ENCODE data around the gene COL5A3.
A peak's percentile ranks its signal among the peaks of the same experiment; 100 is the strongest.
"Not testable (repeated sequence)": the region's sequence is repeated elsewhere in the genome, so short reads cannot be mapped to it uniquely, and the experiment has no call there.

COL5A3 gene

DNA sequence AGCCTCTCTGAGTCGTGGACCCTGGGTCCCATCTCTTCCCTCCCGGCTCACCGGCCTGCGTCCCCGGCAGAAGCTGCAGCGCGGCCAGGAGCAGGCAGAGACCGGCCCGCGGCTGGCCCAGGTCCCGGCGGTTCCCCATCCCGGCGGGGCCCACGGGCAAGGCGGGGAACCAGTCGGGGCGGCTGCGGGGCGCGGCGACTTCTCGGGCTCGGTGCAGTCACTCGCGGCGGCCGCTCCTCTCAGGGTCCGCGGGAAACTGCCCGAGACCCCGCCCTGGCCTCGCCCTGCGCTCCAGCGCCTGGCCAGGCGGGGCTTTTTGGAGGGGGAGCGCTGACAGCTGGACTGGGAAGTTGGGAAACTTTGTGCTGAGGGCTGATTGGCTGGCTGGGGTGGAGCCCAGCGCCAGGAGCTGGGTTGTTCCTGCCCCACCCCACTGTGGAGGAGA is at the start of gene COL5A3:
TSS of gene COL5A3 (minus strand) at position 258 of the 445 bp plus-strand sequence. CDS start at position 139, 119 bp downstream.
- DNase-seq (ENCODE audit: low read depth) = no peak

DNA sequence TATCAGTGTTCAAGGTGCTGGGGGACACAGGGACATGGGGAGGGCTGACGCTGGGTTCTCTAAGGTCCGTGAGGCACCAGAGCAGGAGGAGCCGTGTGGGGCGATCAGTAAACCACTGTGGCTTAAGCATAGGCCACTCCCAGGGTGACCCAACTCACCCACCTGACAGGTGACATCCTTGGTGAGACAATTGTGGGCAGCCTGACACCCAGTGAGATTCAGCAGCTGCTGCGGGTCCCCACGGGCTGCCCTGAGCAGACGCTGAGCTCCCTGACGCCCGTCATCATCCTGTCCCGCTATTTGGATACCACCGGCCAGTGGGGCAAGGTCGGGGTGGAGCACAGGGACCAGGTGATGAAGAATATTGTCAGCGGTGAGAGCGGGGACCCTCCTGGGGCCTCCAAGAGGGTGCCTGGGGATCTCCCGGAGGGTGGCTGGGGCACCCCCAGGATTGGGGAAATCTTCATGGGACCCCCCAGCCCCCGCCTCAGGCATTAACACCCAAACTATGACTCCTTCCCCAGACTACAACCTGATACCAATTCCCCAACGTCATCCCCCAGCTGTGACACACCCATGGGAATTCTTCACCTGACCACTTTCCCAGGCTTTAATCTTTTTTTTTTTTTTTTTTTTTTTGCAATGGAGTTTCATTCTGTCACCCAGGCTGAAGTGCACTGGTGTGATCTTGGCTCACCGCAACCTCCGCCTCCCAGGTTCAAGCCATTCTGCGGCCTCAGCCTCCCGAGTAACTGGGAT is 42.5 kb upstream of the COL5A3 start:
- no peak for DNase-seq (ENCODE audit: low read depth)

DNA sequence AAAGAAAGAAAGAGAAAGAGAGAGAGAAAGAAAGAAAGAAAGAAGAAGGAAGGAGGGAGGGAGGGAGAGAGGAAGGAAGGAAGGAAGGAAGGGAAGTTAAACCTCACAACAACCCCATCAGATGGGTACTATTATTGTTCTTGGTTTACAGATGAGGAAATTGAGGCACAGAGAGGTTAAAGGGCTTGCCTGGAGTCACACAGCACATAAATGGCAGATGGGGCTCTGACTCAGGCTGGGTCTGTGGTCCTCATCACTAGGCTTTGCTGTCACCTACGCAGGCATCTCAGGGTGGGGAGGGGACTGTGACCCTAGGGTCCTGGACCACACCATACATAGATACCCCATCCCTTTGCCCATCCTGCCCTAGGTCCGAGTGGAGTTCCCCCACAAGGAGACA is 39.3 kb upstream of the COL5A3 start:
- DNase-seq (ENCODE audit: low read depth) = no peak

DNA sequence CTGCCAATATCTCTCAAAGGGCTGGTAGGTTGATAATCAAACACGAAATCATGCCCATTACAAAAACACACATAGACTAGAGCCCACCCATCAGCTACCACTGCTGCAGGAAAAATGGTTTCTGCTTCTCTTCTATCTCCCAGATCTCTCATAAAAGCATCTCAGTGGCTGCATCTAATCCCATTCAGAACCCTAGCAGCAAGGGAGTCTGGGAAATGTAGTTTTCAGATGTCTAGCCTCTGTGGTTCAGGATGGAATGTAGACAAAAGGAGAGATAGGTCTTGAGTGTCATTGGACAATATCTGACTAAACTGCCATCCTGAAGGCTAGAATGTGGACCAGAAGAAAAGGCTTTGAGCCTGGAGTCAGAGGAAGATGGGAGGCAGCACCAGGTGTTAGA is 35.1 kb upstream of the COL5A3 start:
- DNase-seq (ENCODE audit: low read depth) = no peak

DNA sequence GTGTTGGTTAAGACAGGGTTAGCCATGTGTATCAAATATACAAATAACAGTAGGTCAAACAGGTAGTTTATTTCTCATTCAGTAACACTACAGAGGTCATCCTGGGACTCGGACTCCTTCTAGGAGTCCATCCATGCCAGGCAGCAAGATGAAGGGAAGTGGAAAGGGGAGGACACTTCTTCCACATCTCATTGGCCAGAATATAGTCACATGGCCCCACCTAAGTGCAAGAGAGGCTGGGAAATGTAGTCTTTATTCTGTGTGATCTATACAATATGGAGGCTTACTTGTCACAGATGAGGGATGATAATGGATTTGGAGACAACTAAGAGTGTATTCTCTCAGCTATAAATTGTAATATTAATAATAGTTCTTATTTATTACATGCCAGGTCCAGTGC is 34.1 kb upstream of the COL5A3 start:
- no peak for DNase-seq (ENCODE audit: low read depth)

DNA sequence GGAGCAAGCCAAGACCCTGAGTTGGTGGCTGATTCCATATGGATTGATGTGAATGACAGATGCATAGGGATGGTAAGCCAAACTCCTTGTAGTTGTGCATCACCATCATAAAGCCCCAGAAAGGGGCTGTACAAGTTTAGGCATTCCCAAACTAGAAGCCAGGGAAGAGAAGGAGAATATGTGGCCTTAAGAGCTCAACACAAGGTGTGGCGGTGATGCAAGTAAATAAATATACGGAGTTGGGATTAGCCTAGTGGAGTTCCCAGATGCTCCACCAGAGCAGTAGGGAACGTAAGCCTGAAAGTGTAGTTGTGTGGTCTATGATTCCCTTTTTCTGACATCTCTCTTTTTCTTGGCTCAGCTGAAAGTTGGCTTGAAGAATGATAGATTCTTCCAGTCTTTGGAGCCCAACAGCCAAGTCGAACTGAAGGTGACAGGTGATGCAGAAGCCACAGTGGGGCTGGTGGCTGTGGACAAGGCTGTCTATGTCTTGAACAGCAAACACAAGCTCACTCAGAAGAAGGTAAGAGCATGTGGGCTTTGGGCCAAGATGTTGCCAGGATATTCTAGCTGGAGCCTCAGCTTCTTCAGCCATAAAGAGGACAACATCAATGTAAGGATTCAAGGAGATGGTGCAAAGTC is 33.1 kb upstream of the COL5A3 start:
- peak; percentile 17 for DNase-seq (ENCODE audit: low read depth)

DNA sequence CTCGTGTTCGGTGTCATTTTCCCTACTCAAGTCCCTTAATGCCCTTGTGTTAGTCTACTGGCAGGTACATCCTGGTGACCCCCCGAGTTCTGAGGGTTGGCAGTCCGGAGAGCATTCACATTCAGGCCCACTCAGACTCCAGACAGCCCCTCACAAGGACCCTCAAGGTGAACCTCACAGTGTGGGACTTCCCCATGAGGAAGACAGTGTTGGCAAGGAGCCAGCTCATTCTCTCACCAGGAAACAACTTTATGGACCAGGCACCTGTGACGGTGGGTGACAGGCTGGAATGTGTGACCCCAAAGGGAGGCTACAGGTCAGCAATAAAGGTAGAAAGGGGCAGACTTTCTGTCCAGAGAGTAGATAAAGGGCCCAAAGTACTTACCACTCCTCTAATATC is 27.5 kb upstream of the COL5A3 start:
- no peak for DNase-seq (ENCODE audit: low read depth)

DNA sequence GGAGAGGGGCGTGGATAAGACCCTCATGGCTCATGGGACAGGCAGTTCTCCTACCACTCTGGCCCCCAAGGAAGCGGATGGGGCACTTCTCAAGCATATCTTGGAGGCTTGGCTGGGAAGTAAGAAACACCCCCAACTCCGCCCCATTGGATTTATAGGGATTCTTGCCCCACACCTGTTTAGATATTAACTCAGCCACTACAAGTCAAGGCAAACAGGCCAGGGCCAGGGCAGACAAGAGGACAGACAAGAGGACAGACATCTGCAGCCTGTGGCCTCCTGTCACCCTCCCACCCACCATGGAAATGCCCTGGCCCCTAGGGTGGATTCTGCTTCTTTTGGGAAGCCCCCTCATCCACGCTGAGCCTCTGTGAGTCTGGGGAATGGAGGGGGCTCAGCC is 27.1 kb upstream of the COL5A3 start:
- no peak for DNase-seq (ENCODE audit: low read depth)

DNA sequence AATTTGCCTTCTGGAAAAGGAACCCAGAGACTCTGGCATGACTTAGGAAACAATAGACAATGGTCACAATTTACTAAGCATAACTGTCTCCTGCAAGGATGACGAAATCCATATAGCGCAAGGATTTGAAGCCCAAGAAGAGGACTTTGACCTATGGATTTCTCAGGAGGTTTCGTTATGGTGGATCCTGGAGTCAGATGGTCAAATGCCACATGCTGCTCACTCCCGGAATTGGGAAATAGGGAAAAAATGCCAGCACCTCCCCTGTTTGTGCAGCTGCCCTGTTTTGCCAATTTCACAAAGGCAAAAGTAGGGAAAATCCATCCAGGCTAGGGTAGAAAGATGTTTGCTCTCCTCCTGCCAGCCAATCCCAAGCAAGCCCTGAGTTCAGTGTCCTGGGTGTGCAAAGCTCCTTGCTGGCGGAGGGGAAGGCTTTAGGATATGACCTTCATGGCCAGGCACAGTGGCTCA is 26.3 kb upstream of the COL5A3 start:
- no peak for DNase-seq (ENCODE audit: low read depth)

DNA sequence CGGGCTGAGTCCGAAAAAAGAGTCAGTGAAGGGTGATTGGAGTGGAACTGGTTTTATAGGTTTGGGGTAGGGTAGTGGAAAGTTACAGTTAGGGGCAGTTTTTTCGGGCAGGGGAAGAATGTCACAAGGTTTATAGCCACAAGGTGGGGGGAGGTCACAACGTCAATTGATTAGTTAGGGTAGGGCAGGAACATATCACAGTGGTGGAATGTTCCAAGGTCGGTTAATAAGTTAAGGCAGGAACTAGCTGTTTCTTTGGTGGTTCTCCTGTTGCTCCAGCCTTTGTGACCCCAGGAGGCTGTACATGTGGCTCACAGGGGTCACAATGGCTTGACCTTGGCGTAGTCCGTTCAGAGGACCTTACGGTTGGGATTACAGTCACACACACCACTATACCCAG is 23.3 kb upstream of the COL5A3 start:
- DNase-seq (ENCODE audit: low read depth) = no peak

DNA sequence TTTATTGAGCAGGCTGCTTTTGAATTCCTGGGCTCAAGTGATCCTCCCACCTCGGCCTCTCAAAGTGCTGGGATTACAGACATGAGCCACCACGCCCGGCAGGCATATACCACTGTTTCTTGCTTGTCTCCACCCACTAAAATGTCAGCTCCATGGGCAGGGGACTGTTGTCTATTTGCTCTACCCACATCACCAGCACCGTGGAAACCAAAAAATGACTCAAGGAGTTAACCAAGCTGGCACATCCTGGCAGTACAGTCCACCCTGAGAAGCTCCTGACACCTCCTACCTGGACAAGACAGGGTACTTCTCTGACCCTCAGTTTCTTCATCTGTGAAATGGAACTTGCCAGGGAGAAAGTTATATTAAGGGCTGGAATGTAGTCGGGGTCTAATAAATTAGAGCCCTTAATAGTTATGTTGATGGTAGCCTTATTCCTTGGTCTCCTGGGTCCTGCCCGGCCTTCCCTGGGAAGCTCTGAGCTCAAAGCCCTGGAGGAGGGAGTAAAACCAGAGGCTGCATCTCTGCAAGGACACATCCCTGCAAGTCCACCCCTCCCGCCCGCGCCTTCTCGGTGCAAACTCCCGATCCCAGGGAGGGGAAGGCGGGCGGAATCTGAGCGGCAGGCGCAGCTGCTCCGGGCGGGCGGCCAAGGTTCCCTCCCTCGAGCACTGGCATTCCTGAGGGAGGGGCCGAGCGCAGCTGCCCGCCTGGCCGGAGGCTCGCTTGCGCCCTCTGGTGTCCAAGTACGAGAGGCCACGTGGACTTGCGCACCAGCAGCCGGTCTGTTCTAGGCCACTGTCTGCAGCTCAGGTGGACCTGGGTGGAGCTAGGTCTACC is 17.1 kb upstream of the COL5A3 start:
- peak; percentile 48 for DNase-seq (ENCODE audit: low read depth)

DNA sequence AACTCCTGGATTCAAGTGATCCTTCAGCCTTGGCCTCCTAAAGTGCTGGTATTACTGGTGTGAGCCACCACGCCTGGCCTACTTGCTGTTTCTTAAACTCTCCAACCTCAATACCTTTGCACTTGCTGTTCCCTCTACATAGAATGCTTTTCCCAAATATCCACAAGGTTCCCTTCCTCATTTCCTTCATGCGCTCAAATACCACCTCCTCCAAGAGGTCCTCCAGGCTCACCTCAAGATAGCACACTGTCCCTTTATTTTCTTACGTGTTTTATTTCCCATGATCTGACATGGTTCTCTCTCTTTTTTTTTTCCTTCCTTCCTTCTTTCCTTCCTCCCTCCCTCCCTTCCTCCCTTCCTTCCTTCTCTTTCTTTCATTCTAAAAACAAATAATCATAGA is 16.4 kb upstream of the COL5A3 start:
- no peak for DNase-seq (ENCODE audit: low read depth)

DNA sequence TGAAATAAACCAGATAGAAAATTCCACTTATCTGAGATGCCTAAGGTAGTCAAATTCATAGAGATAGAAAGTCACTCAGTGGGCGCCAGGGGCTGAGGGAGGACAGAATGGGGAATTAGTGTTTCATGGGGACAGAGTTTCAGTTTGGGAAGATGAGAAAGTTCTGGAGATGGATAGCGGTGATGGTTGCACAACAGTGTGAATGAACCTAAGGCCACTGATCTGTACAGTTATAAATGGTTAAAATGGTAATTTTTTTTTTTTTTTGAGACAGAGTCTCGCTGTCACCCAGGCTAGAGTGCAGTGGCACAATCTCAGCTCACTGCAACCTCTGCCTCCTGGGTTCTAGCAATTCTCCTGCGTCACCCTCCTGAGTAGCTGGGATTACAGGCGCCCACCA is 12.8 kb upstream of the COL5A3 start:
- not testable (repeated sequence) for DNase-seq (ENCODE audit: low read depth)

DNA sequence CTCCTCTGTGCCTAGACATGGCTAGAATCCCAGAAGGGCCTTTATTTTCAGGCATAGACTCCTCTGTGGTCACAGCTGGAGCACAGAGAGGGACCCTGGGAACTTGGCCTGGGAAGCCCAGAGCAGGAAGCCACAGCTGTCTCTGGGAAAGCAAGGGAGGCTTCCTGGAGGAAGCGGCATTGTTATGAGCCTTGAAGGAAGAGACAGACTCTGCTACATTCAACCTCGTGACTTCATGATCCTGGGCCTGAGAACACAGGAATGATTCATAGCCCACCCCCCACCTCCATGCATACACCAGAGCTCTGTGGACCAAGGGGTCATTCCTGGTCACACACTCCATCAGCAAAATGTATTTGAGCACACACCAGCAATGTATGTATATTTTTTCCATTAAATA is 11.6 kb upstream of the COL5A3 start:
- no peak for DNase-seq (ENCODE audit: low read depth)

DNA sequence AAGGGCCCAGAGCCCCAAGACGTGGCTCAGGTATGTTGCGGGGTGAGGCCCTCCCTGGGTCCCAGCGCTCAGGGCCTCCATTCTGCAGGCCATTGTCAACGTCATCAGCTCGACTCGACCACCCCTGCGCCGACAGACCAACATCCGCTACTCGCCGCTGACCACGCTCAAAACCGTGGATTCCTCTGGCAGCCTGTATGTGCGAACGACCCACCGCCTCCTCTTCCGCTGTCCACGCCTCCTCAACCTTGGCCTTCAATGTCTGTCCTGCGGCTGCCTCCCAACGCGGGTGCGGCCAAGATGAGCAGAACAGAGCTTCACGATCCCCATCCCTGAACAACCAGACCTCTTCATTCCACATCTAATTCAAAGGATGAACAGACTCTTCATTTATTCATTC is 11.1 kb upstream of the COL5A3 start:
- no peak for DNase-seq (ENCODE audit: low read depth)

DNA sequence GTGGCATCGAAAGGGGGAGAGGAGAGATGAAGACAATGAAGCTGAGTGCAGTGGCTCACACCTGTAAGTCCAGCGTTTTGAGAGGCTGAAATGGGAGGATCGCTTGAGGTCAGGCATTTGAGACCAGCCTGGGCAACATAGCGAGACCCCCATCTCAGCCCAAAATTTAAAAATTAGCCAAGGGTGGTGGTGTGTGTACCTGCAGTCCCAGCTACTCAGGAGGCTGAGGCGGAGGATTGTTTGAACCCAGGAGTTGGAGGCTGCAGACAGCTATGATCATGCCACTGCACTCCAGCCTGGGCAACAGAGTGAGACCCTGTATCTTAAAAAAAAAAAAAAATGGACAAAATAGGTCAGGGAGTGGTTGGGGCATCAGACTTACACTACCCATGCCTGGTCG is 10.5 kb upstream of the COL5A3 start:
- no peak for DNase-seq (ENCODE audit: low read depth)

DNA sequence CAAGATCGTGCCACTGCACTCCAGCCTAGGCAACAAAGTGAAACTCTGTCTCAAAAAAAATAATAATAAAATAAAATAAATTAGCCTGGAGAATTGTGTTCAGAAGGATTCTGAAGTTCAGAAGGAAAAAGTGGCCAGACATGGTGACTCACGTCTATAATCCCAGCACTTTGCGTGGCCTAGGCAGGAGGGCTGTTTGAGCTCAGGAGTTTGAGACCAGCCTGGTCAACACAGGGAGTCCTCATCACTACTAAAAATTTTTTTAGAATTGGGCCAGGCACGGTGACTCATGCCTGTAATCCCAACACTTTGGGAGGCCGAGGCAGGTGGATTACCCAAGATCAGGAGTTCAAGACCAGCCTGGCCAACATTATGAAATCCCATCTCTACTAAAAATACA is 8.9 kb upstream of the COL5A3 start:
- no peak for DNase-seq (ENCODE audit: low read depth)

DNA sequence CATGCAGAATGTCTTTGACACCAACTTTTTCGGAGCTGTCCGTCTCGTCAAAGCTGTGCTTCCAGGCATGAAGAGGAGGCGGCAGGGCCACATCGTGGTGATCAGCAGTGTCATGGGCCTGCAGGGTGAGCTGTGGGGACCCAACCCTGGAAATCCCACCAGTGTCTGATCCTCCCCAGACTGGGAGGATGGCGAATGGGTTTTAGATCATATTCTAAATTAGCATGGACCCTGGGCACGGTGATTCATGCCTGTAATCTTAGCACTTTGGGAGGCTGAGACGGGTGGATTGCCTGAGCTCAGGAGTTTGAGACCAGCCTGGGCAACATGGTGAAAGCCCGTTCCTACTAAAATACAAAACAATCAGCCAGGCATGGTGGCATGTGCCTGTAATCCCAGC is 8.5 kb upstream of the COL5A3 start:
- no peak for DNase-seq (ENCODE audit: low read depth)

DNA sequence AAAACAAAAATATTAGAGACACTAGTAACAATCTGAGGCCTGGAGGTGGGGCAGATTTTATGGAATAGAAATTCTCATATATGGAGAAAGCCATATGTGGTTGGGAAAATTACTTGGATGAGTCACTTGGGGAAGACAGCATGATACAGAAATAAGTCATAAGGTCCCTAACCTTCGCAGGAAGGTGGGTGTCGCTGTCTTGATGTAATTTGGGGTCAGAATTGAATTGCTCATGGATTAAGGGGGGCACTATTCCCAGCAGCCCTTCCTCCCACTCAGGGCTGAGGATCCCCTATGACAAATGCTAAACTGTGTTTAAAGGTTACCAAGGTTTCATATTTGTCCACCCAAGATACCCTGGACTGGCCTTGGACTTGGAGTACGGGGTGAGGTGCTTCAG is 8.0 kb upstream of the COL5A3 start:
- DNase-seq (ENCODE audit: low read depth) = peak; percentile 27

DNA sequence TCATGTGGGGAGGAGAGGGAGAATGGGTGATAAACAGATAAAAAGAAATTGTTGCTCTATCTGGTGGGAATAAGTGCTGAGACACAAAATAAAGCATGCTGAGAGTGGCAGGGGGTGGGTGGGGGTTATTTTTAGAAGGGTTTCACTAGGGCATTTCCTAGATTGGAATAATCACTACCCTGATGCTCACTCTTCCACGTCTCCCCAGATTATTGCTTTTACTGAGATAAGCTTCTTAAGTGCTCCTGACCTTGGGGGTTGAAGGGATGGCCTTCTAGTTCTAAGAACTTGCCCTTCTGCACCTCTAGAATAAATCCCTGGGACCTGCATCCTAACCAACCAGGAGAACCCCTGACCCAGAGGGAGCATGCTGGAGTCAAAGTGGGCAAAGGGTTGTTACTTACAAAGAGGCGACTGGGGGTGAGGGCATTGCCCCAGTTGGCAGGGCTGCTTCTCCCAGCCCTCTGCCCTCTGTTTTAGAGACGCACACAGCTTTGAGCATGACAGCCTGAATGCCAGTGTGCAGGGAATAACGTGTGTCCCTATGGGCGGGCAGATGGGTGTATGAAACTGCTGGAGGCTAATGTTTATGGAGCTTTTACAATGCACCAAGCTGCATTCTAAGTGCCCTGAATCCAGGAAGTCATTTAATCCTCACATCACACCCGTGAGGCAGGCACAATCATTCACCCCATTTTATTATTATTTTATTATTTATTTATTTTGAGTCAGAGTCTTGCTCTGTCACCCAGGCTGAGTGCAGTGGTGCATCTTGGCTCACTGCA is 3.7 kb upstream of the COL5A3 start:
- DNase-seq (ENCODE audit: low read depth) = no peak

DNA sequence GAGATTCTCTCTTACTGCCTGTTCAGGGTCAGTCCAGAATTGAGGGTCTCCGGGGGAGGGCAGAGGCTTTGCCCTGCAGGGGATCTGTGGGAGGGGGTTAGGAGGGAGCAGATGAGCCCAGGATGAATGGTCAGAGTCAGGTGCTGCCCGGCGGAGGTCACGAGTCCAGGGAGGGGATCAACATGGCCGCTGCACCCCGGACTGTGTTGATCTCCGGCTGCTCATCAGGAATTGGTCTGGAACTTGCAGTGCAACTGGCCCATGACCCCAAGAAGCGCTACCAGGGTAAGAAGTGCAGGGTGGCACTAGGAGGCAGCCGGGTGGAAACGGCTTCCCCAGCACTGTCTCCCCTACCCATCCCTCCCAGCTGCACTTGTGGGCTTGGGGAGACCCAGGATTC is 3.0 kb upstream of the COL5A3 start, which contains the start of gene RDH8:
TSS of gene RDH8 (plus strand) at position 168 of the 400 bp plus-strand sequence. CDS start at position 183, 15 bp downstream.
- no peak for DNase-seq (ENCODE audit: low read depth)

DNA sequence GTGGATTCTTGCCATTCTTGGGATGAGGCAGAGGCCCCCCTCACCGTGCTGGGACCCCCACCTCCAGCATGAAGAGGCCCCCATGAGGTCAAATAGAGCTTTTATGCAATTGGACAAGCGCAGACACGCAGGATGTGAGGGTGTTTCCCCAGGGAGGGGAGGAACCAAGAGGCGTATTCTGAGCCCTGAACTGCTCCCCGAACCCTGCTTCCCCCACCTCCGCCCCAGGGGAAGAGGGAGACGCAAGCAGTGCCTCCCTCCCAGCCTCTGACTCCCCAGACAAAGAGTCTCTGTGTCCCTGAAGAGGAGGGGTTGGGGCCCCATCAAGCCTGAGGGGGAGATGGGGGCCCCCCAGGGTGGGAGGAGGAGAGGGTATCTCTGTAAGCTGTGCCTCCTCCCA is 1.7 kb upstream of the COL5A3 start:
- no peak for DNase-seq (ENCODE audit: low read depth)
